Hematopoietic multipotent progenitor cell treated with erythropoietin and hydrocortisone succinate and interleukin-3 and kit ligand, for 17 days (in vitro differentiated cells): ENCODE data around the gene ITGB6.

ENCODE experiments used
- DNase-seq: peaks from one replicate; pipeline ENCODE4 v3.0.0-alpha.2; 2015; ENCODE audit warnings: low spot score

ITGB6 gene

DNA sequence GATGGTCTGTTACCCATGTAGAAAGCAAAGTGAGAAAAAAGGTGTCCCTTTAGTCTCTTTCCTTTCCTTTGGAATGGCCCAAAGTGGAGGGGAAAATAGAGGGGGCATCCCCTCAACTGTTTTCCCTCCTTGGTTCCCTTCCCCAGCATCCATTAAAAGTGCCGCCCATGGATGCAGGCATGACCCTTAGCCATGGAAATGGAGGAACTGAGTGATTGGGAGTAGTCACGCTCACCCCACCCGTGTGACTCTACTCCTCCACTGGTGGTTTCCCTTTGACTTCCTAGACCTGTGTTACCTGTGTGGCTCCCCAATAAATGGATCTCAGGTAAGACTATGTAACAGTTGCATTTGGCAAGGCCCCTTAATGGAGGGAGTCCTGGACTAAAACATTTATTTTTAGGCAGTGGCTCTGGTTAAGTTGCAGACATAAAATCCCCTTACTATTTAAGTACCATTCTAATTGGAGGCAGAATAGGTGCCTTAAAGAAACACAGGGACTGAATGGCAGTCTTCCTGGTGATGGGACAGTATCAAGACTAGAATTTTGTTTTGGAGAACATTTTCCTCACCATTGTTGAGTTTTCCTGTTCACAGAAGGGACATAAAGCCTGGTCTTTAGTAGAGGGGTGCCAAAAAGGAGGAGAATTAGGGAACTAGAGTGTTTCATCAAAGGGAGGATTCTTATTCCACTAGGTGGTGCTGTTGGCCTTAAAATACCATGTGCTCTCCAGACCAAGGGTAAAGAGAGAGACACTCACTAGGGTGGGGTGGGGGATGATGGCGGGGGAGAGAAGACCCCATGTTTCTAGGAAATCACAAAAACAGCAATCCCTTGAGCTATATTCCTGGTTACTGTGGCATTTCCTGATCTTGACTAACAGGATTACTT is 112.0 kb downstream of the ITGB6 start:
- DNase-seq = peak; percentile 13

DNA sequence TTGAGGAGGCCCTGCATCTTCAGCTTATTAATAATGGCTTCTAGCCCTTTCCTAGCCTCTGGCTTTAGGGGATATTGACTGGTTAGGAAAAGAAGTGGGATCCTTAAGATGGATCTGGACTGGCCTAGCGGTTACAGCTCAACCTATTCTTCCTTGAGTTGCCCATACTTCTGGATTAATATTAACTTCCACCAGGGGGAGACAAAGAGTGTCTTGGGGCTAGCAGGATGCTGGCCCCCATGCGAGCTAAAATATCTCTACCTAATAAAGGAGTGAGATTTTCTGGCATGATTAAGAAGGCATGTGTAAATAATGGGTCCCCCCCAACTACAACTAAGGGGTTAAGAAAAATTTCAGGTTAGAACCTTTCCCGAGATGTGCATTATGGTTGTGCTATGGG is 114.4 kb downstream of the ITGB6 start:
- no peak for DNase-seq

DNA sequence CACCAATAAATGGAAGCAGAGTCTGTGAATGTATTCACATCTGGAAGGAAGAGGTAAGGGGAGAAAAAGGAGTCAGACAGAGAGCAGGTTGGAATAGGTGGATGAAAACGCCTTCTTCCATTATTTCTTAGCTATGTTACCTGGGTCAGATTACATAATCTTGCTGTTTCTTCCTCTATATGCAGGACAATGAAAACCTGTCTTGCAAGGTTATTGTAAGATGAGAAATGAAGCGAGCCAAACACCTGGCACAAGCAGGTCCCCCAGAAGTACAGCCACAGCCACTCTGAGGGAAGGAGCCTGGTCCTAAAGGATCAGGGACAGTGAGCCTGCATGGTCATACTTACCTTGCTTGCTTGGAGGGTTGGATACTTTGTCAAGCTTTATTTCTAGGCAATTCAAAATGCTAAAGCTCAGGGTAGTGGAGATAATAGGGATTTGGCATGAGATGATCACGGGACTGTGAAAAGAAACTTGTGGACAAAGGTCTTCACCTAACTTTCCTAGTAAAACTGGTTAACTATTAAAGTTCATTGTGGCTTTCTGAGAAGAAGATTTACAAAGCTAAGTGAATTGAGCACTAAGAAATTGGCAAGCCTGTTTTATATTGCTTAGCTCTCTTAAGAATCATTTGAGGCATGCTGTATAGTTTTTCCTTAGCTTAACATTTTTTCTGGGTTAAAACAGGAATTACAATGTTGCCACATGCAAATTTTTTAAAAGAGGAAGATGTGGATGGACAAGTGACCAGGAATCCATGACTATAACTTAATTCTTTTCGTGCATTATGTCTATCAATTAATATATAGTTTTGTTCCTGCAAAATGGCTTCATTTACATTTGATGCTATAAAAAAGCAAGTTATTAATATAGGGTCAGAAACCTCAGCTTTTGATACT is 121.9 kb downstream of the ITGB6 start:
- DNase-seq = no peak

DNA sequence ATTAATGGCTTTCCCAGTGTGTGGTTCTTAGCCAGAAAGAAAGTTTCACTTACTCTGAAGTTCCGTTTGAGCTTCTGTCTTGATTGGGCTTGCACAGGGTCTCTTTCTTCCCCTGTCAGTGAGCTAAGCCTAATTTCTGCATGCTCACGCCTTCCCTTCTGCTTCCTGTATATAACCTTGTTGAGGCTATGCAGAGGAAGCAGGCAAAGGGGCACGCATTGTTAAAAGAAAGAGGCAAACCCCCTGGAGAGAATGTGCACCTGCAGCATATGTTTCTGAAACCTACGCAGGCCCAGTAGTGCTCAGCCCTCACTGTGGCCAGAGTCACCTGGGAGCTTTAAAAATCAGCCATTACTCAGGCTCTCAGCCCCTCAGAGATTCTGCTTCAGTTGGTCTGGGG is 123.2 kb downstream of the ITGB6 start:
- DNase-seq = no peak

DNA sequence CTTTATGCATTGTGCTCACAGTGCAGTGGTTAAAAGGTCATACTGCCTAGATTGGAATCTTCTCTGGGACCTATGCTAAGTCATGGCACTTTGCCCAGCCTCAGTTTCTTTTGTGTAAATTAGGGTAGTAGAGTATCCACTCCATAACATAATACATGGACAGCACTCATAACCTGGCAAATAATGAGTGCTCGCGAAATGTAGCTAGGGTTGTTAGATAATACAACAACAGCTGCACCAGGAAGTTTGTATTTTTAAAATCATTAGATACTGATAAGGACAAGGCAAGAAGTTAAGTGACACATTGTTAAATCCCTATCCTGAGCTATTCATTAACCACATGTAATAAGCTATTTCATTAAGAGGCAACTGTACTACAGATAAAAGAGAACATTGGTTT is 123.8 kb downstream of the ITGB6 start:
- DNase-seq = no peak

DNA sequence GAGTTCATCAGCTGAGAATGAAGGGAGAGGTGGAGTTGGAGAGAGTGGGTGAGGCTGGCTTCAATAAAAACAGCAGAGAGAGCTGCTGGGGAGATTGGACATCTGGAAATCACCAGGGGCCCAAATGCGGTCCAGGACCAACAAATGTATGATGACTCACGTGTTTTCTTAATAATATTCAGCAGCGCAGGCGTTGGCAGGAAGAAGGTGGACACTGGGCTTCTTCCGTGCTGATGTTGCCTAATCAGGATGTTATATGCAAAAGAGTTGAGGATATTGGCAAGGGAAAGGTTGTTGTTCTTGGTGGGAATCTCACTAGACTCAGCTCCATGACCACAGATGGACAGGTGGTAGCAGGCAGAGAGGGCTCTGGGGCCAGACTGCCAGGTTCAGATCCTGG is 124.9 kb downstream of the ITGB6 start:
- no peak for DNase-seq

DNA sequence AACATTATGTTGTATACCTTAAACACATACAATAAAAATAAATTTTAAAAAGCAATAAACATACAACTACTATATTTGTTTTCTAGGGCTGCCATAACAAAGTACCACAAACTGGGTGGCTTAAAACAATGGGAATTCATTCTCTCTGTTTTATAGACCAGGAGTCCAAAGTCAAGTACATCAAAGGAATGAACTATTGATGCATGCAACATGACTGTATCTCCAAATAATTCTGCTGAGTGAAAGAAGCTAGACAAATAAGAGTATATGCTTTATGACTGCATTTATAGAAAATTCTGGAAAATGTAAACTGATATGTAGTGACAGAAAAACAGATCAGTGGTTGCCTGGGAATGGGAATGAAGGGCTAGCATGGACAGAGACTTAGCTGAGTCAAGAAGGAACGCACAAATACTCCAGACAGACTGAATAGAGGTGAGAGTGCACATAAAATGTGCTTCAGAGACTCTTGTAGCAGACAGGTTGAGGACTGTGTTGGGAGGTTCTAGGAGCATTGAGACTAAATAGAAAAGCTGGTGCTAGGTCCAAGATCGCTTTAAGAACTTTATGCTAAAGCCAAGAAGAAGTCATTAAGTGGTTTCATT is 126.7 kb downstream of the ITGB6 start:
- DNase-seq = no peak

DNA sequence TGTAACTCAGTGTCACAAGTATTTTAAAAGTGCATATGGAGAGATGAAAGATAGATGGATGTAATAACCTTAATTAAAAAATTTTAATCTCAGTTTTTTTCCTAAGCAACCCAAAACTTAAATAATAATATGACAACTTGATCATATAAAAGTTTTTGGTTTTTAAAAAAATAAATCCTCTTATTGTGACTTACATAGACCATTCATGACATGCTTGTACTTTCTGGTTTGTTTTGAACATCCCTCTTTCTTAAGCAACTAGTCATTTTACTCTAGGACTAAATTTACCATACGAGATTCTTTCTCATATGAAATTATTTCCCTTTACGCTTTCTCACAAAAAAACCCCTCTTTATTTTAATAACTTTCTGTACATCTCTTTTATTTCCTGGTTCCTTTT is 131.2 kb downstream of the ITGB6 start:
- DNase-seq = no peak

DNA sequence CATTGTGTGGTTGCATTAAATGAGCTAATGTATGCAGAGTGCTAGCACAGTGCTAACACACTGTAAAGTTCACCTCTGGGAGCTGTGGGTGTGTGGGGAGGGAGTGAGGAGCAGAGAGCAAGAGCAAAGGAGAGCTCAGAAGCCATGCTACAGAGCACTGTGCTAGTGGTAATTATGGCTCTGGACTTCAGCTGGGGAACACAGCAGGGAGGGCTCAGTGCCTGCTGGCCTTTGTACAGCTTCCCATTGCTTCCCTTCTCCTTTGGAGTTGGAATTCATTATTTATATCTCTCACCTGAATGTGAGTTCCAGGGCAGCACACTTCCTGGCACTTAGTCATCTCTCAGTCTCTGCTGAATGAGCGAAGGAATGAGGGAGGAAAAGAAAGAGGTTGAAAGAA is 135.2 kb downstream of the ITGB6 start:
- no peak for DNase-seq

DNA sequence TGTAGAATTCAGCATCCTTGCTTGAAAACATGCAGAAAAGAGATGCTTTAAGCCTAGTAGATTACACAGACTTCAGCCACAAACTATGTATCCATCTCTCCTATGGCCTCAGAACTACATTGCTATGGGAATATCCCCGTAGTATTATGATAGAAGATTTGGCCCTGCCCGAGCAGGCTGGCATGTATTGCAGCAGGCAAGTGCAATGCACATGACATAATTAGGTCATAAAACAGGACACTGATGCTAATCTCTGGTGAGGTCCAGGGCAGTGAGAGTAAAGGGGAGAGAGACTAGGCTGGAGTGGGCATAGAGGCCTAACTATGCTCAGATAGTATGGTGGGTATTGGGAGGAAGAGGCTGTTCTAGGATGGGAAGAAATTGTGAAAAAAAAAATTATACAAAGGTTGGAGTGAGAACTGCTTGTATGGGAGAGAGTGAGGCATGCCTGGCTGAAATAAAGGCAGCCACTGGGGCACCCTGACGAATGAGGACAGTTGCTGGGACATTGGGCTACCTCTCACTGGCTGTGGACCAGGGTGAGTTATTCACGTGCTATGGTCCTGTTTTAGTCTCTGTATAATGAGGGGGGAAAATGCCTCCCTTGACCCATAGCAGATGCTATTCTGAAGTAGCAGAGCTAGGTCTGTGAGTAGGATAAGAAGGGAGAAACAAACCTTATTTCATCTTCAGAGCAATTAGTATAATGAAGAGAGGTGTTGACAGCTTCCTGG is 136.0 kb downstream of the ITGB6 start:
- no peak for DNase-seq

DNA sequence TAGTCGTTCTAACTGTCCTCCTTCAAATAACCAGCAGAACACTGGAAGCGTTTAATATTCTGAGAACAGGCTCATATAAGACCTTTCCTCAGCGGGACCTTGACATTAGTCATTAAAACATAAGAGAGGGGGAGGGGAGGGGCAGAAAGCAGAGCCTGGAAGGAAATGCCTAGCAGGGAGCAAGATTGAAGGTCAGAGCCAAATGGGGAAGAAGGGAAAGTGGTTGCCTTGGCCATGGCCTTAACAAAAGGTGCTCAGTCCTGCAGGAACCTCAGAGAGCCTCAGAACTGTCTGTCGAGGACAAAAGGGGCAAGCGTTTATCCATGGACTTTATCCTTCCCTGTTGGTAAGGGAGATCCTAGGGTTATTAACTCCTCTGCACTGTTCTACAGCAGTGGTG is 136.8 kb downstream of the ITGB6 start:
- no peak for DNase-seq

DNA sequence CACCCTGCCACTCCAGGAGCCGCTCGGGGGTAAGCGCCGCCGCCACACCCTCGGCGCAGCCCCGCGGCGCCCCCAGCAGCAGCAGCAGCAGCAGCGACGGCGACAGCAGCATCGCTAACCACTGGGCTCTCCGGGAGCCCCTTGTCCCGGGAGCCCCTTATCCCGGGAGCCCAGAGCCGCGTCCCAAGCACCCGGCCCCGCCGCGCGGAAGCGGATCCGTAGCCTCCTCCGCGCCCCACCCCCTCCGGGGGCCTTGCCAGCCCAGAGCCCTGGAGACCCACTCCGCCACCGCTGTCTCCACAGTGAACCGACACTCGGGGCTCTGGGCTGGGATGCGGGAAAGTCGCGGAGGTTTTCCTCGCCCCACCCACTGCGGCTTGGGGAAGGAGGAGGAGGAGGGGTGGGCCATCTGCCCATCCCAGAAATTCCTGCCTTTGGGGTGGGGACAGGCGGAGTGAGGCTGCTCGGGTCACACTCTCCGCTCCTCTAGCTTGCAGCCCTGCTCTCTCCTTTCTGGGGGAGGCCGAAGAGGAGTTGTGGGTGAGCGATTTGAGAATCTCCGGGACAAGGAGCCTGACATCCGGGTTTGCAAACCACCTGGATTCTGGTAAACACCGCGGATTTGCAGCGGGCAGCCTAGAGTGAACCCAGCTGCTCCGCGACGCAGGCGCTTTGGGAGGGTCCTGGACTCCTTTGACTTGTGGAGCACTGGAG is 137.6 kb downstream of the ITGB6 start, which contains the start of gene PLA2R1:
Gene PLA2R1 (minus strand): TSS at position 324 of the 714 bp plus-strand sequence. CDS start 212 bp downstream, at position 112.
- no peak for DNase-seq

DNA sequence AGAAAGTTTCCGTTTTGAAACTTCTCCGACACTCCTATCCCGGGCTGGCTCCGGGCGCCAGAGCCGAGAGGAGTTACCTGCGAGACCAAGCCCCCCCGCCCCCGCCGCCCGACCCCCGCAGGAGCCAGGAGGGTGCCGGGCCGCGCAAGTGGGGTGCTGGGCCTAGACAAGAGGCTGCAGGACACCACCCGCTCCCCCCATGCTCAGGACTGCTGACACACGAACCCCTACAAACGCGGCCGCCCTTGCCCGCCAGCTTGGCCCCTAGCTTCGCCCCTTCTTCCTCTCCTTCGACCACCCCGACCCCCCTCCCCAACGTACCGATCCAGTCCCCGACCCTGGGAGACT is 138.2 kb downstream of the ITGB6 start:
- DNase-seq = no peak

DNA sequence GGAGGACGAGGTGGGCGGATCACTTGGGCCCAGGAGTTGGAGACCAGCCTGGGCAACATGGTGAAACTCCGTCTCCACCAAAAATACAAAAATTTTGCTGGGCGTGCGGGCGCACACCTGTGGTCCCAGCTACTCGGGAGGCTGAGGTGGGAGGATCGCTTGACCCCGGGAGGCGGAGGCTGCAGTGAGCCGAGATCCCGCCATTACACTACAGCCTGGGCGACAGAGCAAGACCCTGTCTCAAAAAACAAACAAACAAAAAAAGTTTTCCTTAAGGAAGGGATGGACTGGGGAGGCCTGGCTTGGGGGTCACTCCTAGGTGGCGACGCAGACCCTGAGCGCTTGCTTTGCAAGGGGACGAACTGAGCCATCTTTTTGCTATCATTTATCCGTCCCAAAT is 138.5 kb downstream of the ITGB6 start:
- no peak for DNase-seq

DNA sequence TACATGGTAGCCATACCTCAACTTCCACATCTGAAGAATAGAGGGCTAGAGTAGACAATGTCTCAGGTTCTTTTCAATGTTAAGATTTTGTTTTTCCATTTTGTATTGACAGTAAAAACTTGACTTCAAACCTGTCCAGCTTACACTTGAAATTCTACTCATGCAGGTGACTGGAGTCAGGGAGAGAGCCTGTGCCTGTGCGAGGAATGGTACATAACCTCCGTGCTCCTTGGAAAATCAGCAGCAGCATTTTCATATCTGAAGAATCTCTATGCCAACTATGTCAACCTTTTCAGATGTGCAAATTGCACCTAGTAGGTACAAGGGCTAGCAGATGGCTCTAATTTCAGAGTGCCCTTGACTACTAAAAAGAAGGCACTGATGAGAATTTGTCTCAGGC is 139.8 kb downstream of the ITGB6 start:
- DNase-seq = no peak

DNA sequence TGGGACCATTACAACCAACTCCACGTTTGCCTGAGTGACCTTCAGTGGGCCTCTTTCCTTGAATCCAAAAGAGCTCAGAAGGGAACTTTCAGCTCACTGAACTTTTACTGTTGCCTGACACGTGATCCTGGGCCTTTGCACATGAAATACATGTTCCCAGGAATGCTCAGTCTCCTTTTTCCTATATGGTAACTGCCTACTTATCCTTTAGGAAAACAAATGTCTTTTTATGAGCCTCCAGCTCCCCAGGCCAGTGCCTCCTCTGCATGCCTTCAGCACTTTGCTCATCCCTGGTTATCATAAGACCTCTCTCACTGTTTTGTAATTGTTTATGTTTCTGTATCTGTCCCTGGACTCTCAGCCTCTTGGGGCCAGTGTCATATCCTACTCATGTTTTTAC is 142.7 kb downstream of the ITGB6 start:
- DNase-seq = no peak

DNA sequence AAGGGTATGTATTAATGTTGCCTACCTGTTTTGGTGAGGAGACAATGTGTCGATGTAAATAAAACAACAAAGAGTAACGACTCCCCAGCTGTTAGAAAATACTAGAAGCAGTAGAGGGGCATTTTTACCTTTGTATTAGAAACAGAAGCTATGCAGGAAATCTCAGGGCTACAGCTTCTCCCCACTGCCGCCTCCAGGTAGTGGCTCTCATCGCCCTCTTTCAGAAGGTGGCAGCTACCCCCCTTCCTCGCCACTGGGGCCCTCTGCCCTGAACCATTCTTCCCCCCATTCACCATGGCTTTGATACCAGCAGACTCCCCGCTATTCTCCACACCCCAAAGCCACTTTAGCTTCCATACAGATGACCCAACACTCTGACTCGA is 144.4 kb downstream of the ITGB6 start:
- DNase-seq = no peak

DNA sequence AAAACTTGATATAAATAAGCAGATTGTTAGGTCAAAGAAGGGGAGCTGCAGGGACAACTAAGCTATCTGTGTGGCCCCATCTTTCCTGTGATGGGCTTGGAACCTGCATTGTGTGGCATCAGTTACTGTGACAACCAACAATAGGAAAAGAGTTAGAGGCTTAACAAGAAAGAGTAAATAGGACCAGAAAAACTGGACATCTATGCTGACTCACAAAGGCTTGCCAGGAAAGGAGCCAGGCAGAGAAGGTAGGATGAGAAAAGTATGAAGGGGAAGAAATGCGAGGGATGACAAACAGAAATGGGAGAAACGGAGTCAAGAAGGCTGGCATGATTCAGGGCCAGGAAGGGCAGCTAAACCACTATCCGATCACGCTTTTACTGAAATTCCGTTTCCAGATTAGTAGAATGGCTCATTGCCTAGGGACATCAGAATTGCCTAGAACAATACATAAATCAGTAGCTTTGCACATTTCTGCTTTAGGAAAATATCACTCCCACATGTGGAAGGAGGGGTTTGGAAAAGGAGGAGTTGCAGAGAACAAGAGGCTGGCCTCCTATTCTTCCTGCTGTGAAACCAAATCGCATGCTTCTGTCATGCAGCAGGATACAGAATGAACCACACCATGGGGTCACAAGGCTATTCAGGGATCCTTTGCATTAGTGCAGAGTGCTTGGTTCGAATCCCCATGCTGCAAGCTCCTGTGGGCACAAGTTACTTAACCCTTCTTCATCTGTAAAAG is 144.9 kb downstream of the ITGB6 start:
- DNase-seq = no peak

DNA sequence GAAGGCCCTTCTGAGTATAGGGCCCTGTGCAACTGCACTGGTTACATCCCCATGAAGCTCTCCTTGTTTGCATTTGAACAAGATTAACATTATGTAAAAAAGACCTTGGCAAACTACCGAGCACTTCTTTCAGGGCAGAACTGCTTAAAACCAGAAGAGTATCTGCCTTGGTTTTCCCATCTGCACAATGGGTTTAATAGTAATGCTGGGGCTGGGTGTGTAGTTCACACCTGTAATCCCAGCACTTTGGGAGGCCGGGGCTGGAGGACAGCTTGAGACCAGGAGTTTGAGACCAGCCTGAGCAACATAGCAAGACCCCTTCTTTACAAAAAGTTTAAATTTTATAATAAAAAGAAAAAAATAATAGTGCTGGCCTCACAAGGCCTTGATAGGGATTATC is 146.1 kb downstream of the ITGB6 start:
- DNase-seq = no peak

DNA sequence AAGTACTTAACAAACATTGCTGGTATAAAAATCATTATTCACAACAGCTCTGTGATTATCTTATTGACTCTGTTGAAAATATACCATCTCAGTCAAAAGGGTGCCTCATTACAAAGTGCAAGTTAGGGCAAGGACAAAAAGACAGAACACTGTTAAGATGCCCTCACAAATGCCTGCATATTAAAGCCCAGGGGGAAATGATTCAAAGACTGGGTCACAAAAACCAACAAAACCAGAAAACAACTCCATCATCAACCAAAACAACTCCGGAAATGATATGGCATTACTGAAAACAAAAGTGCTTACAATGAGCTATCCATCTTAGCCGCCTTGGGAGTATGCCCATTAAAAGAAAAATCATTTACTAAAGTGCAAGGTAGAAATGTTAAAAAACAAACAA is 147.5 kb downstream of the ITGB6 start:
- no peak for DNase-seq

DNA sequence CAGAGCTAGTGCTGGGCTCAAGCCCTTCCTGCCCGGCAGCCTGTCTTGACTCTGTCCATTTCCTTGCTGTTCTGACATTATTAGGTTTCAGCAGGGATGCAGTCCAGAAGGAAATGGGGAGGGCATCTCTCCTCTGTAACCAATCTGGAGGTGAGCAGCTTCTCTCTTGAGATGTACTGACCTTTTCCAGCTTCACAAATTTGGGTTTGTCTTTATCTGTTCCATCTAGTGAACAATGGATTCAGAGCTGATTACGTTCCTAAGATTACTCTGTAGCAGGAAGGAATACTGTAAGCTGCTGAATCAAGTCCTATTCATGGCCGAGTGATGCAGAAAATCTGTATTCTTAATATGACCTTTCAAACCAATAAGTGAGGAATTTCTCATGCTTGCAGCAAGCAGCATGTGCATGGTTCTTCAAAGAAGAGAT is 148.7 kb downstream of the ITGB6 start:
- DNase-seq = no peak
